ENCODE results near the gene ZNRF1.
"Not testable (repeated sequence)": the region's sequence is repeated elsewhere in the genome, so short reads cannot be mapped to it uniquely, and the experiment has no call there.

ZNRF1 gene

DNA sequence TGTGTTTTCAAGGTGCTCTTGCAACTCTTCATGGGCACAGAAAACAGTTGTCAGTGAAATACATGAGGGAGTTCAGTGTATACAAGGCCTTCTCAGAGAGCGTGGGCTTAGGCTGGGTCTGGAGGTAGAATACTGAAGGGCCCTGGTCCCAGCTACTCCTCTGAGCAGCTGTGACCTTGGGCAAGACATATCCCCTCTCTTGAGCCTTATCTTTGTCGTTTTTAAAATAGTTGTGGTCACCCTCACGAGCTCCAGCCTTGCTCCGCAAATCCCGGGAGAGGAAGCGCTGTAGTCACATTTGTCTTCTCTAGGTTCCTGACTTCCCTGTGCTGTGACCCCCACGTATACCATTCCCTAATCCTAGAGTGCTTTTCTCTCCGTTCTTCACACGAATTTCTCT, 3.6 kb downstream of the ZNRF1 start:
- DNase-seq = no peak

DNA sequence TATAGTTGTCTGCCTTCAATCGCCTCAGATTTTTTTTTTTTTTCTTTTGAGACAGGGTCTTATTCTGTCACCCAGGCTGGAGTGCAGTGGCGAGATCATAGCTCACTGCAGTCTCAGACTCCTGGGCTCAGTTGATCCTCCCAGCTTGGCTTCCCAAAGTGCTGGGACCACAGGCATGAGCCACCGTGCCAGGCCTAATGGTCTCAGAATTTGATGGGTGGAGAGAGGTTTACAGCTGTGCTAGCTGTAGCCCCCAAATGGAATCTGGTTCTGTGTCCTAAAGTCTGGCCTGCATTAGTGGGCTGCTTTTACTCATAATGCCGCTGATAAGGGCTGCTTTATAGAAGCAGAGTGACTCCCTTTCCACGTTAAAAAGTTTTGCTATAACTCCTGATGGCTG, 5.1 kb downstream of the ZNRF1 start:
- no peak for DNase-seq

GRCh38 chr16:75004460-75004859, 5.6 kb downstream of the ZNRF1 start:
- DNase-seq = no peak

GRCh38 chr16:75005697-75006096, 6.9 kb downstream of the ZNRF1 start:
- no peak for DNase-seq

GRCh38 chr16:75007443-75007842, 8.6 kb downstream of the ZNRF1 start:
- DNase-seq = no peak

DNA sequence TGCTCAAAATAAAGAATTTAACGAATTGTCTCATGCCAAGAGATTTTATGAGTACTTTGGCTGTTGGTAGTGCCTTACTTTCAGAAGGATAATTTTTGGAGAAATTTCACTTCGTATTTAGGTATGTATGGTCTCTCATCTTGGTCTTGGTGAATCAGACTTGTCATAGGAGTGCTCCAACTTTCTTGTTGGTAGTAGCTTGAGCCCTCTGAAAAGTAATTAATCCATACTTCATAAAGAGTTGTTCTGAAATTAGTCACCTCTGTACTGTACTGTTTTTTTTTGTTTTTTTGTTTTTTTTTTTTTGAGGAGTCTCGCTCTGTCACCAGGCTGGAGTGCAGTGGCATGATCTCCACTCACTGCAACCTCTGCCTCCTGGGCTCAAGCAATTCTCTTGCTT, 11.6 kb downstream of the ZNRF1 start:
- no peak for DNase-seq

DNA sequence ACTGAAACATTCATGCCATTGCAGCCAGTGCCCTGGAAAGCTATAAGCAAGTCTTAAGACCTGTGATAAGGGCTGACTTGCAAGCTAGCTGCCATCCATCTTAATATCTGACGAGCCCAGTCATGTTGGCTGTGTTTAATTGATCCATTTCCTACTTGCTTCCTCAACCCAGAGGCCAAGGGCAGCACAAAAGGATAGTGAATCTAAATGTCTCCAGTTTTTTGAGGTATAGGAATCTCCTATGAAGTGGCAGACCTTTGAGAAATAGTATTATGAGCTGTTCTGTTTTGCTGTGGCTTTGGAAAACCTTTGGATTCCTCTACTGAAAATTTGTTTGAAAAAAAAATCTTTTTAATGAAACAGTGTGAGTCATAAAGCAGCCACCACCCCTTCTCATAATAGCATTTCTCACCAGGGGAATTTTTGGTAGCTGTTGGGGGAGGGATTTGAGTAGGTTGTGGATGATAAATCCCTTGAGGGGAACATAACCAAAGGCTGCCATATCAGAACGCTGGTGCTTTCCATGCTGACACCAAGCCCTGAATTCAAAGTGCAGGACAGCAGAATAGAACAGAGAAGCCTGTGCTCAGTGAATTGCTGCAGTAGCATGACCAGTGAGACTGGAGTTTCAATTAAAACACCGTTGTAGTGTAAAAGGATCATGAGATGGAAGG, 12.9 kb downstream of the ZNRF1 start:
- peak in 1 of 3 experiments; percentile 13 for DNase-seq

- DNase-seq = no peak
These were observed 13.7 kb downstream of the ZNRF1 start for GRCh38 chr16:75012380-75013081.

DNA sequence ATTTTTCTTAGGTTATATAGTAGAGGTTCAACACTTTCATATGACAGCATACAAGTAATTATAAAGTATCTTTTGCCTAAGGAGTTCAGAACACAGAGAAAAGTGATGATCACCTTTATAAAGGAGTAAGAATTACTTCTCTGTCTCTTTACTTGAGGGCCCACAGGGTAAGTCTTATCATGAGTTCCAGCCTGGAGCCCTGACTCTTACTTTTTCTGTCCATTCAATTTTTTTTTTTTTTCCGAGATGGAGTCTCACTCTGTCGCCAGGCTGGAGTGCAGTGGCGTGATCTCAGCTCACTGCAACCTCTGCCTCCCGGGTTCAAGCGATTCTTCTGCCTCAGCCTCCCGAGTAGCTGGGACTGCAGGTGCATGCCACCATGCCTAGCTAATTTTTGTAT, 14.3 kb downstream of the ZNRF1 start:
- not testable (repeated sequence) for DNase-seq

DNA sequence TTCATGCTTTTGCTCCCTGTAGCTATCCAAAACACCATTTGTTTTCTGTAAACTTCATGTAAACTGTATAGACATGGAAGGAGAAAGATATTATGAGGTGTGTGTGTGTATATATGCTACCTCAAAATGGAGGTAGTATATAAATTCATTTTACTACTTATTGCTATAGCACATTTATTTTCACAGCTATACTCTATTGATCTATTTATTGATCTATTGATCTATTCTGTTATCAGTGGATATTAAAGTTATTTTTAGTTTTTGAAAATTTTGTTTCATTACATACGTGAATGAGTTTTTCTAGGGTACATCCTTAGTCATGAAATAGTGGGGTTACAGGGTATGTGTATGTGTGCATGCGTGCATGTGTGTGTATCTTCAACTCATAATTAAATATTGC, 15.5 kb downstream of the ZNRF1 start:
- DNase-seq = no peak

DNA sequence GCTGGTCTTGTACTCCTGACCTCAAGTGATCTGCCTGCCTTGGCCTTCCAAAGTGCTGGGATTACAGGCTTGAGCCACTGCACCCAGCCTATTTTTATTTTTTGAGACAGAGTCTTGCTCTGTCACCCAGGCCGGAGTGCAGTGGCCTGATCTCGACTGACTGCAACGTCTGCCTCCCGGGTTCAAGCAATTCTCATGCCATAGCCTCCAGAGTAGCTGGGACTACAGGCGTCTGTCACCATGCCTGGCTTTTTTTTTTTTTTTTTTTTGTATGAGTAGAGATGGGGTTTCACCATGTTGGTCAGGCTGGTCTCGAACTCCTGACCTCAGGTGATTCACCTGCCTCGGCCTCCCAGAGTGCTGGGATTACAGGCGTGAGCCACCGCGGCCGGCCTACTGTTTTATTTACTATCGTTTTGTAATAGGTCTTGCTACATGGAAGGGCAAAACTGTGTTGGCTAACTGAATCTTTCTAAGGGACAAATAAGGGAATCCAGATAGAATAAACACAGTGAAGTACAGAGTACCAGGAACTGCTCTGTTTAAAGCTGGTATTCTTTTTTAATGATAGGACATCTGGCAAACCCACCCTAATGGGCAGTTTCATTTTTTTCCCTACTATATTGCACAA, 17.7 kb downstream of the ZNRF1 start:
- DNase-seq = peak in 1 of 3 experiments; percentile 8

GRCh38 chr16:75017670-75018525, 19.1 kb downstream of the ZNRF1 start:
- DNase-seq = peak in 2 of 3 experiments; percentile 26 to 47

GRCh38 chr16:75019007-75019406, 20.2 kb downstream of the ZNRF1 start:
- no peak for DNase-seq

- DNase-seq = no peak
These were observed 20.8 kb downstream of the ZNRF1 start for GRCh38 chr16:75019586-75019985.

DNA sequence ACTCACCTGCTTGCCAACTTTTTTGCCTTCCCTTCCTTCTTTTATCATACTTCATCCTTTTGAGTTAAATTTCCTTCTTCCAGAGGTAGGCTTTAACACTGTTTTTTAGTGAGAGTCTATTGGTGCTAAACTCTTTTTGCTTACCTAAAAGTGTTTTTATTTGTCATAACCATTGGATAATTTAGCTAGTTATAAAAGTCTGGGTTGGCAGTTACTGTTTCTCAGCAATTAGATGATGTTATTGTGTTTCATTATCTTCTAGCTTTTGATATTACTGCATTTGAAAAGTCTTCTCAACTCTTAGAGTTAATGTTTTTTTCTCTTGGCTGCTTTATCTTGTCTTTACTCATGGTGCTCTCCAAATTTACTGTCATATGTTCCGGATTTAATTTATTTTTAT, 22.6 kb downstream of the ZNRF1 start:
- DNase-seq = no peak

DNA sequence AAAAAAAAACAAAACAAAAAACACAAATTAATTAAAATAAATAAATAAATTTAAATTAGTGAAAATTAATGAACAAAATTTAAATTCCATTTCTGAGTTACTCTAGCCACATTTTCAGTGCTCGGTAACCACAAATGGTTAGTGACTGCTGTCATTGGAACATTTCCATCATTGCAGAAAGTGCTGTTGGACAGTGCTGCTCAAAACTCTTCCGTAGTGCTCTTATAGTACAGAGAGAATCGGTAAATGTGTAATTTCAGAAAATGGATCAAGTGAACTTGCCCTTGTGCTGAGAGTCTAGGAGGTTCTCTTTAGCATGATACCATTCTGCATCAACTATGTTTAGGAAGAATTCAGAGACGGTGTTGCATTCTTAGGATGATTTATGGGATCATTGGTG, 23.7 kb downstream of the ZNRF1 start:
- DNase-seq = no peak

- no peak for DNase-seq
These were observed 24.2 kb downstream of the ZNRF1 start for GRCh38 chr16:75023009-75023408.

DNA sequence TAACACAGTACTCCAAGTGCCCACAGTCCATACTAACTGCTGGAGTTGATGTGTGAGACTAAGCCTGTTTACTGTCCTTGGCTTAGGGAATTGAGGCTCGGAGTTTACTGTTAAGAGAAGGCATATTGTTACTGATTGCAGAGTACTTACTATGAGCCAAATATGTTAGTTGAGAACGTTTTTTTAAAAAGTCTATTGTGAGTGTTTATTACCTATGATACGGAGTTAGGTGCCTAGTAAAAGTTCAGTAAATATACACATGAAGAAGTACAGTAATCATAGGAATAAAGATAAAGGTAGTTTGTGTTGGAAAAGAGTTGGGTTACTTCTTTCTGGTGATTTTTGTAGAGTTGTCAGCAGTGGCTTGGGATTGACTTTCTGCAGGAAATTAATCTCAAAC, 25.4 kb downstream of the ZNRF1 start:
- DNase-seq = no peak

DNA sequence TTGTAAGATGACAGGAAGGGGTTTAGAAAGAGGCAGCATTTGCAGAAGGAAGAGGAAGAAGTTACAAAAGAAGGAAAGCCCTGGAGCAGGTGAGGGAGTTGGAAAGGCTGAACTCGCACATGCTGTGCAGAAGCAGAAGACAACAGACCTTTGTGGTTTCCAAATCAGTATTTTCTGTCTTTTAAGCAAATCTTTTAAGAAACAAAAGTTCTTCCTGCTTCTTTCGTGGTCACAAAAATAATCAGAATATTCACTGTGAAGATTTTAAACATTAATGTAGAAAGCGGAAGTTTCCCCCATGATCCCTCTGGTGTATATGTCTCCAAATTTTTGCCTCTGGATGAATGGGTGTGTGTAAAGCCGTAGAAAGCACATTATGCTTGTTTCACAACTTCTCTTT, 25.8 kb downstream of the ZNRF1 start:
- DNase-seq = no peak

GRCh38 chr16:75025761-75026160, 26.9 kb downstream of the ZNRF1 start:
- DNase-seq = no peak

- DNase-seq = not testable (repeated sequence)
These were observed 27.5 kb downstream of the ZNRF1 start for GRCh38 chr16:75026239-75026891.

DNA sequence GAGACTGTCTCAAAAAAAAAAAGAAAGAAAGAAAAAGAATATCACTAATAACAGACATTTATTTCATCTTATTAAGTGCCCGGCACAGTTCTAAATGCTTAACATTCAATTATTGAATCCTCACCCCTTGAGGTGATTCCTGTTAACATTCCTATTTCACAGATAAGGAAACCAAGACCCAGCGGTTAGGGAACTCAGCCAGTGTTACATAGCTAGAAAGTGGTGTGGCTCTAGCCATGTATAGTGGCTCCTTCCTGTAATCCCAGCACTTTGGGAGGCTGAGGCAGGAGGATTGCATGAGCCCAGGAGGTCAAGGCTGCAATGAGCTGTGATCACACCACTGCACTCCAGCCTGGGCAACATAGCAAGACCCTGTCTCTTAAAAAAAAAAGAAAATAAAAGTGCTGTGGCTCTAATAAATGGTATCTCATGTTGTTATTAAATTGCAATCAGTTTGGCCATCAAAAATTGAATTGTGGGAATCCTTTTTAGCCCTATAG, 28.1 kb downstream of the ZNRF1 start:
- DNase-seq = no peak

All from NCI-H1417 (cell line).